Measurements from ENCODE around the gene PTPN2.

Gene PTPN2

GRCh38 chr18:12861637-12862036 lies 22.4 kb downstream of the PTPN2 start:
- no peaks in the 10 kb centered on the region; the same call in 1 of the 2 replicates for H3K36me3 ChIP-seq (ENCODE audit: control insufficient read depth, insufficient read depth, low read length)
- no peak for TF ChIP-seq CTCF (IDR thresholded peaks at IDR 0.05; ENCODE audit: insufficient read depth, low read length, poor library complexity, severe bottlenecking)
- no peak for DNase-seq (ENCODE audit: extremely low read depth, insufficient read length)
- no peaks in the 10 kb centered on the region for H3K27me3 ChIP-seq (replicated peaks; ENCODE audit: control insufficient read depth, insufficient read depth, low read length)
- no peak overlapping the region for H3K4me3 ChIP-seq (replicated peaks; ENCODE audit: low read depth, low read length)

- DNase-seq (ENCODE audit: extremely low read depth, insufficient read length): no peak
- Histone ChIP-seq H3K27me3 (replicated peaks; ENCODE audit: control insufficient read depth, insufficient read depth, low read length) (no peaks in the 10 kb centered on the region), H3K4me3 (replicated peaks; ENCODE audit: low read depth, low read length) (no peak overlapping the region), H3K36me3 (ENCODE audit: control insufficient read depth, insufficient read depth, low read length) (no peaks in the 10 kb centered on the region; the same call in 1 of the 2 replicates)
- TF ChIP-seq CTCF (IDR thresholded peaks at IDR 0.05; ENCODE audit: insufficient read depth, low read length, poor library complexity, severe bottlenecking): no peak
These were observed 23.5 kb downstream of the PTPN2 start for GRCh38 chr18:12860530-12860929.

- Histone ChIP-seq H3K36me3 (ENCODE audit: control insufficient read depth, insufficient read depth, low read length) (no peaks in the 10 kb centered on the region; the same call in 1 of the 2 replicates), H3K27me3 (replicated peaks; ENCODE audit: control insufficient read depth, insufficient read depth, low read length) (no peaks in the 10 kb centered on the region), H3K4me3 (replicated peaks; ENCODE audit: low read depth, low read length) (no peak overlapping the region)
- no peak for TF ChIP-seq CTCF (IDR thresholded peaks at IDR 0.05; ENCODE audit: insufficient read depth, low read length, poor library complexity, severe bottlenecking)
- DNase-seq (ENCODE audit: extremely low read depth, insufficient read length): no peak
These were observed 25.0 kb downstream of the PTPN2 start for GRCh38 chr18:12858991-12859390.

- no peak for DNase-seq (ENCODE audit: extremely low read depth, insufficient read length)
- H3K36me3 ChIP-seq (ENCODE audit: control insufficient read depth, insufficient read depth, low read length): no peaks in the 10 kb centered on the region
- H3K27me3 ChIP-seq (replicated peaks; ENCODE audit: control insufficient read depth, insufficient read depth, low read length): no peaks in the 10 kb centered on the region
- H3K4me3 ChIP-seq (replicated peaks; ENCODE audit: low read depth, low read length): no peak overlapping the region
- TF ChIP-seq CTCF (IDR thresholded peaks at IDR 0.05; ENCODE audit: insufficient read depth, low read length, poor library complexity, severe bottlenecking): no peak
These were observed 26.0 kb downstream of the PTPN2 start for GRCh38 chr18:12857991-12858544.

- Histone ChIP-seq H3K36me3 (ENCODE audit: control insufficient read depth, insufficient read depth, low read length) (no peaks in the 10 kb centered on the region), H3K27me3 (replicated peaks; ENCODE audit: control insufficient read depth, insufficient read depth, low read length) (no peaks in the 10 kb centered on the region), H3K4me3 (replicated peaks; ENCODE audit: low read depth, low read length) (no peak overlapping the region)
- DNase-seq (ENCODE audit: extremely low read depth, insufficient read length): peak; percentile 24
- TF ChIP-seq CTCF (IDR thresholded peaks at IDR 0.05; ENCODE audit: insufficient read depth, low read length, poor library complexity, severe bottlenecking): no peak
These were observed 26.7 kb downstream of the PTPN2 start for GRCh38 chr18:12857215-12857905.

All from GM06990 (cell line).